ENCODE measurements around the gene C7orf33. TPM values are rescaled to one million over a fixed set of nuclear protein-coding genes. Genes with fewer than 3 reads are reported as not detected.

C7orf33 gene
- polyA plus RNA-seq (not detected in 2 replicates), polyA minus RNA-seq (not detected in 2 replicates)

- H2AFZ ChIP-seq (ENCODE audit: low read depth, low read length): no peak within 1 kb of the TSS
- H4K20me1 ChIP-seq (ENCODE audit: insufficient read depth): no peaks in the 10 kb centered on the region
- TF ChIP-seq SMC3 (conservative IDR thresholded peaks at IDR 0.05; ENCODE audit: poor library complexity) (no peak), POLR2AphosphoS5 (IDR thresholded peaks at IDR 0.05) (no peak), EZH2 (IDR thresholded peaks at IDR 0.05; ENCODE audit: borderline replicate concordance, insufficient read depth, low read length, poor library complexity, severe bottlenecking) (no peak), TAF1 (IDR thresholded peaks at IDR 0.05; ENCODE audit: low read depth) (no peak), REST (IDR thresholded peaks at IDR 0.05; ENCODE audit: borderline replicate concordance) (no peak), CTCF (IDR thresholded peaks at IDR 0.05; ENCODE audit: poor library complexity, severe bottlenecking) (no peak), MXI1 (conservative IDR thresholded peaks at IDR 0.05; ENCODE audit: poor library complexity, severe bottlenecking) (no peak), EP300 (conservative IDR thresholded peaks at IDR 0.05; ENCODE audit: poor library complexity, severe bottlenecking) (no peak), RAD21 (conservative IDR thresholded peaks at IDR 0.05) (no peak)
- H3K4me3 ChIP-seq (ENCODE audit: low read length): no peak within 1 kb of the TSS
- no peaks in the 10 kb centered on the region for H3K9me3 ChIP-seq (ENCODE audit: low read length)
- no peak within 1 kb of the TSS for H3K4me2 ChIP-seq (ENCODE audit: low read length)
- H3K9me2 ChIP-seq (ENCODE audit: insufficient read depth, low read length): no peaks in the 10 kb centered on the region
- H3F3A ChIP-seq (ENCODE audit: insufficient read depth, low read length, poor library complexity, severe bottlenecking): no peaks in the 10 kb centered on the region
- no peaks in the 10 kb centered on the region for H3K27me3 ChIP-seq (ENCODE audit: insufficient read depth, low read depth, low read length)
- no peaks in the 10 kb centered on the region for H3K36me3 ChIP-seq (ENCODE audit: insufficient read depth, low read length)
- no peaks in the 10 kb centered on the region for H3K79me2 ChIP-seq (replicated peaks; ENCODE audit: insufficient read depth, low read length)
- H3K9ac ChIP-seq (ENCODE audit: low read length): no peak within 1 kb of the TSS
- no peak within 1 kb of the TSS for H3K27ac ChIP-seq (ENCODE audit: low read length)
These were observed at the start of gene C7orf33 for GRCh38 chr7:148590471-148590870. TSS of gene C7orf33 (plus strand) at chr7:148590766. CDS start at chr7:148590926, 160 bp downstream.

GRCh38 chr7:148541891-148542504 is 48.6 kb upstream of the C7orf33 start:
- Histone ChIP-seq H3K9me2 (ENCODE audit: insufficient read depth, low read length) (no peaks in the 10 kb centered on the region), H2AFZ (ENCODE audit: low read depth, low read length) (no peak overlapping the region), H3F3A (ENCODE audit: insufficient read depth, low read length, poor library complexity, severe bottlenecking) (no peaks in the 10 kb centered on the region), H3K4me3 (ENCODE audit: low read length) (no peak overlapping the region), H3K79me2 (replicated peaks; ENCODE audit: insufficient read depth, low read length) (no peaks in the 10 kb centered on the region), H3K27ac (ENCODE audit: low read length) (no peak overlapping the region), H3K9me3 (ENCODE audit: low read length) (no peaks in the 10 kb centered on the region), H3K4me2 (ENCODE audit: low read length) (no peak overlapping the region), H3K36me3 (ENCODE audit: insufficient read depth, low read length) (no peaks in the 10 kb centered on the region), H4K20me1 (ENCODE audit: insufficient read depth) (no peaks in the 10 kb centered on the region), H3K27me3 (ENCODE audit: insufficient read depth, low read depth, low read length) (no peaks in the 10 kb centered on the region), H3K9ac (ENCODE audit: low read length) (no peak overlapping the region)
- TF ChIP-seq EP300 (conservative IDR thresholded peaks at IDR 0.05; ENCODE audit: poor library complexity, severe bottlenecking) (no peak), MXI1 (conservative IDR thresholded peaks at IDR 0.05; ENCODE audit: poor library complexity, severe bottlenecking) (no peak), CTCF (IDR thresholded peaks at IDR 0.05; ENCODE audit: poor library complexity, severe bottlenecking) (no peak), SMC3 (conservative IDR thresholded peaks at IDR 0.05; ENCODE audit: poor library complexity) (no peak), RAD21 (conservative IDR thresholded peaks at IDR 0.05) (no peak), TAF1 (IDR thresholded peaks at IDR 0.05; ENCODE audit: low read depth) (no peak), REST (IDR thresholded peaks at IDR 0.05; ENCODE audit: borderline replicate concordance) (no peak), POLR2AphosphoS5 (IDR thresholded peaks at IDR 0.05) (no peak), EZH2 (IDR thresholded peaks at IDR 0.05; ENCODE audit: borderline replicate concordance, insufficient read depth, low read length, poor library complexity, severe bottlenecking) (no peak)

Data from neural cell (in vitro differentiated cells).